ENCODE data around the gene TMEM143.

GRCh38 chr19:48319647-48320541 is 43.8 kb downstream of the TMEM143 start:
- TF ChIP-seq POLR2A (IDR thresholded peaks at IDR 0.05) (no peak), CTCF (IDR thresholded peaks at IDR 0.05) (peak; percentile 31 to 61 (median 60))
